ENCODE data around the gene MAN2A1.

- TF ChIP-seq CTCF (IDR thresholded peaks at IDR 0.05) (no peak), POLR2A (IDR thresholded peaks at IDR 0.05; ENCODE audit: low read length) (no peak), ZC3H11A (IDR thresholded peaks at IDR 0.05) (no peak), CBX8 (IDR thresholded peaks at IDR 0.05) (no peak), RCOR1 (IDR thresholded peaks at IDR 0.05; ENCODE audit: low read depth, low read length) (no peak), POLR2AphosphoS2 (conservative IDR thresholded peaks at IDR 0.05; ENCODE audit: low read length) (no peak), JUNB (IDR thresholded peaks at IDR 0.05) (no peak), EP300 (IDR thresholded peaks at IDR 0.05) (no peak), PBX3 (IDR thresholded peaks at IDR 0.05) (no peak), ESRRA (IDR thresholded peaks at IDR 0.05; ENCODE audit: borderline replicate concordance, low read length) (no peak), CEBPB (IDR thresholded peaks at IDR 0.05) (no peak), RFX5 (IDR thresholded peaks at IDR 0.05) (no peak)
- TF ChIP-seq, protein P1, sequence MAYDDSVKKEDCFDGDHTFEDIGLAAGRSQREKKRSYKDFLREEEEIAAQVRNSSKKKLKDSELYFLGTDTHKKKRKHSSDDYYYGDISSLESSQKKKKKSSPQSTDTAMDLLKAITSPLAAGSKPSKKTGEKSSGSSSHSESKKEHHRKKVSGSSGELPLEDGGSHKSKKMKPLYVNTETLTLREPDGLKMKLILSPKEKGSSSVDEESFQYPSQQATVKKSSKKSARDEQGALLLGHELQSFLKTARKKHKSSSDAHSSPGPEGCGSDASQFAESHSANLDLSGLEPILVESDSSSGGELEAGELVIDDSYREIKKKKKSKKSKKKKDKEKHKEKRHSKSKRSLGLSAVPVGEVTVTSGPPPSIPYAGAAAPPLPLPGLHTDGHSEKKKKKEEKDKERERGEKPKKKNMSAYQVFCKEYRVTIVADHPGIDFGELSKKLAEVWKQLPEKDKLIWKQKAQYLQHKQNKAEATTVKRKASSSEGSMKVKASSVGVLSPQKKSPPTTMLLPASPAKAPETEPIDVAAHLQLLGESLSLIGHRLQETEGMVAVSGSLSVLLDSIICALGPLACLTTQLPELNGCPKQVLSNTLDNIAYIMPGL (CRISPR knock-in tag; IDR thresholded peaks at IDR 0.05; ENCODE audit: borderline replicate concordance): no peak
Measured at GRCh38 chr5:109655841-109656240, 33.9 kb upstream of the MAN2A1 start.
